H9 (cell line): ENCODE data around the gene CRYGC. TPM values are rescaled to one million over a fixed set of nuclear protein-coding genes. Genes with fewer than 3 reads are reported as not detected.
"Not testable (repeated sequence)": the region's sequence is repeated elsewhere in the genome, so short reads cannot be mapped to it uniquely, and the experiment has no call there.

ENCODE experiments used
- DNase-seq: peaks from one replicate; pipeline ENCODE4 v3.0.0-alpha.2; 2017
- H2AFZ ChIP-seq: one replicate; pipeline ENCODE4 v1.6.1; 2013; ENCODE audit warnings: mild to moderate bottlenecking, low read length, control low read depth, moderate library complexity
- H2AK5ac ChIP-seq: 2 replicates; pipeline ENCODE4 v1.6.1; 2013; ENCODE audit warnings: low read length, control low read depth, mixed read lengths; ENCODE audit not compliant: insufficient read length
- H2BK120ac ChIP-seq: one replicate; pipeline ENCODE4 v1.6.1; 2013; ENCODE audit warnings: low read depth, mild to moderate bottlenecking, low read length, control low read depth, inconsistent platforms; ENCODE audit not compliant: poor library complexity, severe bottlenecking
- H2BK12ac ChIP-seq: 2 replicates; pipeline ENCODE4 v1.6.1; 2013; ENCODE audit warnings: low read length, control low read depth, mixed read lengths, low read depth; ENCODE audit not compliant: insufficient read length
- H2BK15ac ChIP-seq: 2 replicates; pipeline ENCODE4 v1.6.1; 2013; ENCODE audit warnings: low read depth, low read length, control low read depth
- H2BK20ac ChIP-seq: one replicate; pipeline ENCODE4 v1.6.1; 2013; ENCODE audit warnings: low read depth, mild to moderate bottlenecking, low read length, control low read depth, inconsistent platforms; ENCODE audit not compliant: poor library complexity, severe bottlenecking
- H2BK5ac ChIP-seq: 2 replicates; pipeline ENCODE4 v1.6.1; 2013; ENCODE audit warnings: low read length, control low read depth, mixed read lengths; ENCODE audit not compliant: insufficient read length
- H3K14ac ChIP-seq: 2 replicates; pipeline ENCODE4 v1.6.1; 2013; ENCODE audit warnings: low read length, control low read depth; ENCODE audit not compliant: insufficient read depth
- H3K18ac ChIP-seq: 2 replicates; pipeline ENCODE4 v1.6.1; 2013; ENCODE audit warnings: low read depth, mild to moderate bottlenecking, mixed read lengths, low read length, control low read depth; ENCODE audit not compliant: insufficient read length
- H3K23ac ChIP-seq: 2 replicates; pipeline ENCODE4 v1.6.1; 2013; ENCODE audit warnings: low read length, control low read depth, mixed read lengths, low read depth; ENCODE audit not compliant: insufficient read length
- H3K23me2 ChIP-seq: 2 replicates; pipeline ENCODE4 v1.6.1; 2013; ENCODE audit warnings: low read depth, mild to moderate bottlenecking, mixed read lengths, low read length, control low read depth; ENCODE audit not compliant: insufficient read length, poor library complexity, severe bottlenecking
- H3K27ac ChIP-seq: 2 replicates; pipeline ENCODE4 v1.5.1; 2013; ENCODE audit warnings: low read length, control low read depth, mixed read lengths, low read depth; ENCODE audit not compliant: insufficient read length
- H3K27me3 ChIP-seq: 2 replicates; pipeline ENCODE4 v1.6.1; 2013; ENCODE audit warnings: low read length, control low read depth, inconsistent platforms; ENCODE audit not compliant: insufficient read depth
- H3K4ac ChIP-seq: 2 replicates; pipeline ENCODE4 v1.6.1; 2013; ENCODE audit warnings: low read depth, mild to moderate bottlenecking, control low read depth, inconsistent platforms, low read length, moderate library complexity
- H3K4me1 ChIP-seq: 2 replicates; pipeline ENCODE4 v1.6.1; 2013; ENCODE audit warnings: low read length, control low read depth, inconsistent platforms; ENCODE audit not compliant: insufficient read depth
- H3K4me2 ChIP-seq: 2 replicates; pipeline ENCODE4 v1.6.1; 2013; ENCODE audit warnings: low read length, control low read depth, mixed read lengths; ENCODE audit not compliant: insufficient read length, insufficient read depth
- H3K56ac ChIP-seq: 2 replicates; pipeline ENCODE4 v1.6.1; 2013; ENCODE audit warnings: low read depth, mild to moderate bottlenecking, mixed read lengths, low read length, control low read depth; ENCODE audit not compliant: insufficient read length
- H3K79me1 ChIP-seq: 2 replicates; pipeline ENCODE4 v1.6.1; 2013; ENCODE audit warnings: low read depth, mild to moderate bottlenecking, moderate library complexity, low read length, control low read depth, inconsistent platforms; ENCODE audit not compliant: insufficient read depth, poor library complexity, severe bottlenecking
- H3K79me2 ChIP-seq: 2 replicates; pipeline ENCODE4 v1.6.1; 2013; ENCODE audit warnings: low read length, control low read depth, inconsistent platforms; ENCODE audit not compliant: insufficient read depth
- H3K9ac ChIP-seq: 2 replicates; pipeline ENCODE4 v1.6.1; 2013; ENCODE audit warnings: low read length, control low read depth, mixed read lengths; ENCODE audit not compliant: insufficient read length; ENCODE audit errors: extremely low read depth
- H3K9me3 ChIP-seq: one replicate; pipeline ENCODE4 v1.6.1; 2013; ENCODE audit warnings: low read depth, low read length, inconsistent platforms; ENCODE audit not compliant: control insufficient read depth
- H3T11ph ChIP-seq: one replicate; pipeline ENCODE4 v1.6.1; 2013; ENCODE audit warnings: mild to moderate bottlenecking, low read length, control low read depth, inconsistent platforms
- H4K20me1 ChIP-seq: one replicate; pipeline ENCODE4 v1.6.1; 2013; ENCODE audit not compliant: control insufficient read depth, insufficient read length, insufficient read depth
- H4K5ac ChIP-seq: 2 replicates; pipeline ENCODE4 v1.6.1; 2013; ENCODE audit warnings: low read depth, mild to moderate bottlenecking, mixed read lengths, low read length, control low read depth; ENCODE audit not compliant: insufficient read length
- H4K8ac ChIP-seq: replicated peaks from 2 replicates; pipeline ENCODE4 v1.6.1; 2013; ENCODE audit warnings: low read length, control low read depth, mixed read lengths, low read depth; ENCODE audit not compliant: insufficient read length
- H4K91ac ChIP-seq: 2 replicates; pipeline ENCODE4 v1.6.1; 2013; ENCODE audit warnings: low read depth, mild to moderate bottlenecking, moderate library complexity, mixed read lengths, low read length, control low read depth; ENCODE audit not compliant: insufficient read length
- H3K27ac Mint-ChIP-seq, 3 experiments: 2 replicates in 2 of 3; 3 replicates in 1 of 3; pipeline ENCODE4 v1.8.0; 2020 to 2021; ENCODE audit warnings: mixed read lengths in 3 of 3, mild to moderate bottlenecking in 1 of 3, moderate library complexity in 1 of 3
- H3K27me3 Mint-ChIP-seq: 2 replicates; pipeline ENCODE4 v1.8.0; 2021; ENCODE audit warnings: low read depth, mild to moderate bottlenecking, moderate library complexity, mixed read lengths
- H3K36me3 Mint-ChIP-seq, 3 experiments: 2 replicates in 2 of 3; 3 replicates in 1 of 3; pipeline ENCODE4 v1.8.0; 2020 to 2021; ENCODE audit warnings: low read depth in 3 of 3, mixed read lengths in 3 of 3; ENCODE audit not compliant: insufficient read depth in 1 of 3
- H3K4me1 Mint-ChIP-seq, 2 experiments: 2 replicates each; pipeline ENCODE4 v1.8.0; 2020; ENCODE audit warnings: mixed read lengths in 2 of 2
- H3K4me3 Mint-ChIP-seq, 2 experiments: 2 replicates in 1 of 2; 3 replicates in 1 of 2; pipeline ENCODE4 v1.8.0; 2020 to 2021; ENCODE audit warnings: mild to moderate bottlenecking in 2 of 2, mixed read lengths in 2 of 2, moderate library complexity in 1 of 2
- H3K9me3 Mint-ChIP-seq, 2 experiments: 2 replicates in 1 of 2; 3 replicates in 1 of 2; pipeline ENCODE4 v1.8.0; 2020; ENCODE audit warnings: mild to moderate bottlenecking in 2 of 2, mixed read lengths in 2 of 2, moderate library complexity in 1 of 2
- WGBS: extraction: QIAGEN DNeasy Blood & Tissue Kit; methylation state at CpG from one replicate; pipeline ENCODE4 v1.1.7; 2013; ENCODE audit warnings: missing lambda C conversion rate, low lambda C conversion rate, mixed read lengths; ENCODE audit not compliant: insufficient read length; ENCODE audit errors: extremely low coverage; 5-methylcytosine and 5-hydroxymethylcytosine counted together
- total RNA-seq: library from RNA; stranded (reverse); gene quantifications from 2 replicates; pipeline ENCODE4 v1.2.1, GENCODE V29; 2021
- TF ChIP-seq, protein P1 (sequence below): fragments of 200-600 bp; sonication (generic); conservative IDR thresholded peaks from 3 replicates; pipeline ENCODE4 v1.8.0; 2021; ENCODE audit warnings: antibody characterized with exemption, mild to moderate bottlenecking

The CRYGC gene
- total RNA-seq, 1 experiment from 2014 or later = not detected

- Histone ChIP-seq H4K91ac (no peak overlapping the region), H3K79me1 (no peaks in the 10 kb centered on the region), H3K23ac (no peak overlapping the region), H2BK15ac (no peak overlapping the region), H4K5ac (no peak overlapping the region), H3K23me2 (no peaks in the 10 kb centered on the region), H2BK12ac (no peak overlapping the region), H2BK120ac (no peak overlapping the region), H2BK20ac (no peak overlapping the region), H3K79me2 (no peaks in the 10 kb centered on the region), H2BK5ac (no peak overlapping the region), H4K8ac (no peak overlapping the region), H3K27ac (no peak overlapping the region), H3K4me2 (no peak overlapping the region), H3K9ac (no peak overlapping the region), H3T11ph (no peak overlapping the region), H3K14ac (no peak overlapping the region), H4K20me1 (no peaks in the 10 kb centered on the region), H3K9me3 (no peaks in the 10 kb centered on the region), H3K4ac (no peak overlapping the region), H2AK5ac (no peak overlapping the region), H3K4me1 (no peaks in the 10 kb centered on the region), H3K56ac (no peak overlapping the region), H3K27me3 (no peaks in the 10 kb centered on the region), H2AFZ (no peak overlapping the region), H3K18ac (no peak overlapping the region)
- H3K9me3 Mint-ChIP-seq = peaks cover 2 to 3% of the 10 kb centered on the region in 2 experiments; a peak in 2 of 5 replicates
- no peak overlapping the region for H3K27ac Mint-ChIP-seq
- no peak for DNase-seq
- no peaks in the 10 kb centered on the region; a peak in 1 of 4 replicates for H3K4me1 Mint-ChIP-seq
- H3K36me3 Mint-ChIP-seq = peaks cover 0 to 2% (median 0%) of the 10 kb centered on the region in 3 experiments; a peak in 1 of 7 replicates
- H3K27me3 Mint-ChIP-seq = no peaks in the 10 kb centered on the region
- TF ChIP-seq, protein P1, sequence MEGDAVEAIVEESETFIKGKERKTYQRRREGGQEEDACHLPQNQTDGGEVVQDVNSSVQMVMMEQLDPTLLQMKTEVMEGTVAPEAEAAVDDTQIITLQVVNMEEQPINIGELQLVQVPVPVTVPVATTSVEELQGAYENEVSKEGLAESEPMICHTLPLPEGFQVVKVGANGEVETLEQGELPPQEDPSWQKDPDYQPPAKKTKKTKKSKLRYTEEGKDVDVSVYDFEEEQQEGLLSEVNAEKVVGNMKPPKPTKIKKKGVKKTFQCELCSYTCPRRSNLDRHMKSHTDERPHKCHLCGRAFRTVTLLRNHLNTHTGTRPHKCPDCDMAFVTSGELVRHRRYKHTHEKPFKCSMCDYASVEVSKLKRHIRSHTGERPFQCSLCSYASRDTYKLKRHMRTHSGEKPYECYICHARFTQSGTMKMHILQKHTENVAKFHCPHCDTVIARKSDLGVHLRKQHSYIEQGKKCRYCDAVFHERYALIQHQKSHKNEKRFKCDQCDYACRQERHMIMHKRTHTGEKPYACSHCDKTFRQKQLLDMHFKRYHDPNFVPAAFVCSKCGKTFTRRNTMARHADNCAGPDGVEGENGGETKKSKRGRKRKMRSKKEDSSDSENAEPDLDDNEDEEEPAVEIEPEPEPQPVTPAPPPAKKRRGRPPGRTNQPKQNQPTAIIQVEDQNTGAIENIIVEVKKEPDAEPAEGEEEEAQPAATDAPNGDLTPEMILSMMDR = no peak
- WGBS = no CpG with 5 or more reads among the region's 3 CpGs
- no peak overlapping the region for H3K4me3 Mint-ChIP-seq
These were observed 10.7 kb downstream of the CRYGC start for GRCh38 chr2:208118918-208119317.

DNA sequence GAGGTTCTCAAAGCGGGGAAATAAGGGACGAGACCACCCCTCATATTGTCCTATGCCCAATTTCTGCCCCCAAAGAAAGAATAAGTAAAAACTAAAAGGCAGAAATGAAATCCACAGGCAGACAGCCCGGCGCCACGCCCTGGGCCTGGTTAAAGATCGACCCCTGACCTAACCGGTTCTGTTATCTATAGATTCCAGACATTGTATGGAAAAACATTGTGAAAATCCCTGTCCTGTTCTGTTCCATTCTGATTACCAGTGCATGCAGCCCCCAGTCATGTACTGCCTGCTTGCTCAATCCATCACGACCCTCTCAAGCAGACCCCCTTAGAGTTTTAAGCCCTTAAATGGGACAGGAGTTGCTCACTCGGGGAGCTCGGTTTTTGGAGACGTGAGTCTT lies 12.2 kb downstream of the CRYGC start:
- not testable (repeated sequence) for H3K79me2 ChIP-seq, H2BK5ac ChIP-seq, H2BK120ac ChIP-seq, H4K8ac ChIP-seq, H4K91ac ChIP-seq, H2BK20ac ChIP-seq, H2AFZ ChIP-seq, H2AK5ac ChIP-seq, H4K5ac ChIP-seq, H3T11ph ChIP-seq, H3K36me3 Mint-ChIP-seq, H3K4me3 Mint-ChIP-seq, H3K9ac ChIP-seq, H3K56ac ChIP-seq, H2BK15ac ChIP-seq, H3K4me2 ChIP-seq, H3K4ac ChIP-seq, H2BK12ac ChIP-seq, H3K79me1 ChIP-seq, H4K20me1 ChIP-seq, H3K18ac ChIP-seq, H3K9me3 ChIP-seq, H3K27me3 ChIP-seq, H3K27ac ChIP-seq, H3K14ac ChIP-seq, H3K23me2 ChIP-seq, H3K23ac ChIP-seq, H3K9me3 Mint-ChIP-seq, H3K27me3 Mint-ChIP-seq, H3K27ac Mint-ChIP-seq, H3K4me1 ChIP-seq, DNase-seq
- peaks cover 12 to 13% of the 10 kb centered on the region in 2 experiments for H3K4me1 Mint-ChIP-seq
- WGBS = no CpG with 5 or more reads among the region's 11 CpGs
